Astrocyte (in vitro differentiated cells and primary cell): ENCODE results near the gene SND1.

ENCODE experiments used
- CTCF ChIP-seq: IDR thresholded peaks from 2 replicates; pipeline ENCODE4 v1.5.1; 2011; ENCODE audit warnings: low read depth, mild to moderate bottlenecking, inconsistent platforms, low read length, moderate library complexity; ENCODE audit not compliant: insufficient read depth
- EZH2 ChIP-seq: IDR thresholded peaks from 2 replicates; pipeline ENCODE4 v1.6.1; 2012; ENCODE audit warnings: mild to moderate bottlenecking, low read length, inconsistent platforms; ENCODE audit not compliant: insufficient read depth

GRCh38 chr7:127881564-127881963 lies 229.6 kb downstream of the SND1 start:
- TF ChIP-seq CTCF (no peak), EZH2 (no peak)
